GM21717 (cell line): ENCODE results near the gene YIF1A.
"Not testable (repeated sequence)": the region's sequence is repeated elsewhere in the genome, so short reads cannot be mapped to it uniquely, and the experiment has no call there.

Source experiments
- ATAC-seq: cut with Tn5 transposase; IDR thresholded peaks from one replicate; pipeline ENCODE4 v1.9.1; 2021; ENCODE audit warnings: mild to moderate bottlenecking, moderate library complexity; ENCODE audit not compliant: unreplicated experiment

Gene YIF1A

GRCh38 chr11:66326261-66327111, 37.5 kb upstream of the YIF1A start:
- no peak for ATAC-seq

- ATAC-seq: no peak
Observed at GRCh38 chr11:66325263-66325671, 36.3 kb upstream of the YIF1A start.

- ATAC-seq: no peak
Observed at GRCh38 chr11:66324664-66325063, 35.7 kb upstream of the YIF1A start.

GRCh38 chr11:66323684-66324083, 34.7 kb upstream of the YIF1A start:
- no peak for ATAC-seq

- no peak for ATAC-seq
Observed at GRCh38 chr11:66322732-66323427, 33.9 kb upstream of the YIF1A start.

GRCh38 chr11:66321606-66322005, 32.7 kb upstream of the YIF1A start:
- no peak for ATAC-seq

GRCh38 chr11:66320748-66321147, 31.8 kb upstream of the YIF1A start:
- ATAC-seq: not testable (repeated sequence)

- ATAC-seq: not testable (repeated sequence)
Observed at GRCh38 chr11:66320289-66320688, 31.3 kb upstream of the YIF1A start.

GRCh38 chr11:66318600-66318970, 29.6 kb upstream of the YIF1A start:
- ATAC-seq: no peak

- no peak for ATAC-seq
Observed at GRCh38 chr11:66317723-66318599, 29.0 kb upstream of the YIF1A start.

- ATAC-seq: no peak
Observed at GRCh38 chr11:66317322-66317722, 28.4 kb upstream of the YIF1A start.

GRCh38 chr11:66316849-66317251, 27.9 kb upstream of the YIF1A start, which contains the start of gene CD248:
TSS of gene CD248 (minus strand) at chr11:66317044. CDS start at chr11:66317027, 17 bp downstream.
- no peak for ATAC-seq

- no peak for ATAC-seq
Observed at GRCh38 chr11:66315921-66316811, 27.2 kb upstream of the YIF1A start.

GRCh38 chr11:66315498-66315885, 26.5 kb upstream of the YIF1A start:
- ATAC-seq: no peak

- ATAC-seq: no peak
Observed at GRCh38 chr11:66314561-66315497, 25.9 kb upstream of the YIF1A start.

GRCh38 chr11:66314186-66314501, 25.2 kb upstream of the YIF1A start:
- no peak for ATAC-seq

GRCh38 chr11:66313321-66314185, 24.6 kb upstream of the YIF1A start:
- no peak for ATAC-seq

GRCh38 chr11:66312549-66313320, 23.8 kb upstream of the YIF1A start:
- ATAC-seq: peak; percentile 55
